GM12891 (cell line): ENCODE data around the gene MAN2A2.

ENCODE experiments used
- PAX5 ChIP-seq: IDR thresholded peaks from 2 replicates; pipeline ENCODE4 v1.6.1; 2011; ENCODE audit warnings: low read length, moderate library complexity, mild to moderate bottlenecking; ENCODE audit not compliant: insufficient read depth, severe bottlenecking
- POLR2A ChIP-seq: IDR thresholded peaks from 2 replicates; pipeline ENCODE4 v1.6.1; 2011; ENCODE audit warnings: low read depth, low read length, control low read depth
- POLR2AphosphoS5 ChIP-seq: IDR thresholded peaks from 2 replicates; pipeline ENCODE4 v1.6.1; 2011; ENCODE audit warnings: low read depth, low read length, control low read depth
- SPI1 ChIP-seq: IDR thresholded peaks from 2 replicates; pipeline ENCODE4 v1.6.1; 2011; ENCODE audit warnings: low read depth, low read length, control low read depth
- TAF1 ChIP-seq: IDR thresholded peaks from 2 replicates; pipeline ENCODE4 v1.6.1; 2011; ENCODE audit warnings: low read depth, low read length, control low read depth

GRCh38 chr15:90907051-90907660 lies 4.1 kb downstream of the MAN2A2 start:
- no peak for TF ChIP-seq POLR2AphosphoS5
- TF ChIP-seq POLR2A = no peak
- no peak for TF ChIP-seq TAF1
- no peak for TF ChIP-seq SPI1
- no peak for TF ChIP-seq PAX5
